GM12878 (cell line): ENCODE measurements around the gene CTIF. TPM values are rescaled to one million over a fixed set of nuclear protein-coding genes. Genes with fewer than 3 reads are reported as not detected.

Experiments used
- ATAC-seq: fragments of 200-7000 bp; cut with Tn5 transposase; 3 replicates; pipeline ENCODE4 v1.9.1; 2020; ENCODE audit warnings: mild to moderate bottlenecking, moderate library complexity
- BruUV-seq: library from RNA; stranded (reverse); fragments of 400-500 nt; replicated peaks from 2 replicates; lab custom pipeline; 2021; lab: Mats Ljungman, UMichigan
- CTCF ChIA-PET: fragments of 300-600 bp; sonication (Branson Sonifier 250); formaldehyde crosslinking; extraction: SDS; loops from one replicate; lab custom pipeline; 2021; ENCODE audit warnings: inconsistent platforms; lab: Yijun Ruan, JAX
- POLR2A ChIA-PET: fragments of 350-600 bp; formaldehyde crosslinking; extraction: SDS; loops from one replicate; lab custom pipeline; 2021; ENCODE audit warnings: inconsistent platforms; lab: Charles Lee
- RAD21 ChIA-PET: fragments of 300-600 bp; sonication (Branson Sonifier 250); formaldehyde crosslinking; loops from one replicate; lab custom pipeline; 2023; ENCODE audit warnings: antibody characterized with exemption; ENCODE audit not compliant: unreplicated experiment; lab: Charles Lee
- SMC1A ChIA-PET: fragments of 300-600 bp; sonication (Branson Sonifier 250); formaldehyde crosslinking; loops from one replicate; lab custom pipeline; 2023; ENCODE audit not compliant: unreplicated experiment, uncharacterized antibody; lab: Charles Lee
- DNase-seq: peaks from one replicate; pipeline ENCODE4 v3.0.0-alpha.2; 2011; ENCODE audit warnings: low read depth, low spot score
- FAIRE-seq: peaks from 3 replicates; lab custom pipeline; 2011; peaks lifted over from hg19 to GRCh38; lab: Jason Lieb, UNC
- H2AFZ ChIP-seq: 2 replicates; pipeline ENCODE4 v1.6.0; 2011; ENCODE audit warnings: low read depth, low read length, control low read depth; ENCODE audit not compliant: control insufficient read depth
- H3K27ac ChIP-seq: 2 replicates; pipeline ENCODE4 v1.5.1; 2011; ENCODE audit warnings: control low read depth; ENCODE audit not compliant: control insufficient read depth, insufficient read depth
- H3K27me3 ChIP-seq, 2 experiments: replicated peaks in 1 of 2; 2 replicates each; pipeline versions ENCODE4 v1.6.0 to v1.6.1; 2011; ENCODE audit warnings: low read length in 1 of 2; ENCODE audit not compliant: control insufficient read depth in 2 of 2, insufficient read depth in 2 of 2
- H3K36me3 ChIP-seq, 2 experiments: 2 replicates each; pipeline ENCODE4 v1.5.1; 2011; ENCODE audit warnings: low read length in 1 of 2; ENCODE audit not compliant: control insufficient read depth in 2 of 2, insufficient read depth in 2 of 2
- H3K4me1 ChIP-seq: 2 replicates; pipeline ENCODE4 v1.6.1; 2011; ENCODE audit warnings: mild to moderate bottlenecking, low read length, moderate library complexity, mixed read lengths; ENCODE audit not compliant: control insufficient read depth, insufficient read depth
- H3K4me2 ChIP-seq: 2 replicates; pipeline ENCODE4 v1.6.0; 2011; ENCODE audit warnings: control low read depth; ENCODE audit not compliant: control insufficient read depth, insufficient read depth
- H3K4me3 ChIP-seq: fragments of 200-600 bp; sonication (generic); 2 replicates; pipeline ENCODE4 v1.5.1; 2016
- H3K79me2 ChIP-seq: 2 replicates; pipeline ENCODE4 v1.6.0; 2011; ENCODE audit warnings: low read length; ENCODE audit not compliant: control insufficient read depth, insufficient read depth
- H3K9ac ChIP-seq: 2 replicates; pipeline ENCODE4 v1.8.0; 2011; ENCODE audit warnings: low read length, control low read depth, mixed read lengths; ENCODE audit not compliant: control insufficient read depth, insufficient read depth
- H3K9me3 ChIP-seq: replicated peaks from 3 replicates; pipeline ENCODE4 v1.5.1; 2011; ENCODE audit warnings: mild to moderate bottlenecking, low read length; ENCODE audit not compliant: control insufficient read depth, insufficient read depth
- H4K20me1 ChIP-seq: 2 replicates; pipeline ENCODE4 v1.6.0; 2011; ENCODE audit not compliant: control insufficient read depth, insufficient read depth
- FOXM1 ChIP-seq: IDR thresholded peaks from 2 replicates; pipeline ENCODE4 v1.6.1; 2012; ENCODE audit warnings: low read depth, mild to moderate bottlenecking, inconsistent platforms, low read length, moderate library complexity
- PAX8 ChIP-seq: fragments of 450-650 bp; IDR thresholded peaks from 2 replicates; pipeline ENCODE4 v1.6.1; 2017; ENCODE audit warnings: mild to moderate bottlenecking, moderate library complexity
- PML ChIP-seq: IDR thresholded peaks from 2 replicates; pipeline ENCODE4 v1.6.1; 2012; ENCODE audit warnings: low read length, inconsistent platforms
- POLR2AphosphoS2 ChIP-seq: IDR thresholded peaks from 2 replicates; pipeline ENCODE4 v1.6.1; 2011; ENCODE audit warnings: low read depth, mild to moderate bottlenecking, low read length, improper control_type of control experiment, moderate library complexity
- TARDBP ChIP-seq: IDR thresholded peaks from 2 replicates; pipeline ENCODE4 v1.6.1; 2016; ENCODE audit warnings: borderline replicate concordance
- ZNF217 ChIP-seq: fragments of 450-650 bp; IDR thresholded peaks from 2 replicates; pipeline ENCODE4 v1.6.1; 2017; ENCODE audit warnings: antibody characterized with exemption, mild to moderate bottlenecking
- ZNF274 ChIP-seq: IDR thresholded peaks from one replicate; pipeline ENCODE4 v1.8.0; 2011; ENCODE audit not compliant: insufficient read length, insufficient read depth
- WGBS: methylation state at CpG from one replicate; pipeline ENCODE4 v1.1.6; 2016; ENCODE audit warnings: low lambda C conversion rate; ENCODE audit not compliant: insufficient replicate concordance, insufficient coverage; ENCODE audit errors: missing lambda C conversion rate; 5-methylcytosine and 5-hydroxymethylcytosine counted together
- in situ Hi-C: fragments of 300-500 bp; cut with MboI; formaldehyde crosslinking; loops from 9 replicates; pipeline ENCODE4 v1.14.3; 2018; ENCODE audit warnings: mixed read lengths
- intact Hi-C: fragments of 100-400 bp; cut with micrococcal nuclease; formaldehyde crosslinking; loops from one replicate; pipeline ENCODE4 v1.14.2; 2022; ENCODE audit not compliant: unreplicated experiment
- polyA plus RNA-seq, 11 experiments: library from polyadenylated mRNA; depleted of rRNA in 4 of 11; unstranded in 6 of 11; stranded (reverse) in 5 of 11; fragments of >200 nt; fragmentation: Nextera tagmentation in 4 of 11; fragmentation: Illumina TruSeq in 1 of 11; extraction: Ambion mirVana in 4 of 11; extraction: Trizol in 1 of 11; gene quantifications; 1 replicate in 1 of 11; 2 replicates in 10 of 11; pipeline versions ENCODE4 v1.2.1 to v1.2.3, GENCODE V29; 2011 to 2016; ENCODE audit warnings: inconsistent platforms in 2 of 11, missing spikeins in 2 of 11, low read depth in 1 of 11
- total RNA-seq, 4 experiments: library from RNA; depleted of rRNA in 3 of 4; stranded (reverse); fragments of >200 nt in 3 of 4; fragmentation: Illumina TruSeq in 1 of 4; extraction: Trizol in 1 of 4; gene quantifications; 2 replicates each; pipeline versions ENCODE4 v1.2.1 to v1.2.3, GENCODE V29; 2013 to 2021
- TF ChIP-seq, protein P1 (sequence below): fragments of 450-650 bp; IDR thresholded peaks from 2 replicates; pipeline ENCODE4 v1.6.1; 2018; ENCODE audit warnings: borderline replicate concordance, mild to moderate bottlenecking; ENCODE audit not compliant: partially characterized antibody
- TF ChIP-seq, protein P2 (sequence below): IDR thresholded peaks from 2 replicates; pipeline ENCODE4 v1.6.1; 2011; ENCODE audit warnings: mild to moderate bottlenecking, low read depth, low read length, moderate library complexity; ENCODE audit not compliant: insufficient replicate concordance
- TF ChIP-seq, protein P3 (sequence below): IDR thresholded peaks from 2 replicates; pipeline ENCODE4 v1.6.1; 2012; ENCODE audit warnings: low read depth, low read length, improper control_type of control experiment
- TF ChIP-seq, protein P4 (sequence below): IDR thresholded peaks from 2 replicates; pipeline ENCODE4 v1.6.1; 2012; ENCODE audit warnings: low read depth, low read length, improper control_type of control experiment
- TF ChIP-seq, protein P5 (sequence below): fragments of 450-650 bp; IDR thresholded peaks from 2 replicates; pipeline ENCODE4 v1.6.1; 2017; ENCODE audit warnings: antibody characterized with exemption, mild to moderate bottlenecking, moderate library complexity

CTIF gene
- total and polyA plus RNA-seq, 10 of the 15 experiments (the other 5 are each of a cell fraction or from before 2014, with no cell fraction given) = 0.06 to 11.6 (median 2.5) TPM

DNA sequence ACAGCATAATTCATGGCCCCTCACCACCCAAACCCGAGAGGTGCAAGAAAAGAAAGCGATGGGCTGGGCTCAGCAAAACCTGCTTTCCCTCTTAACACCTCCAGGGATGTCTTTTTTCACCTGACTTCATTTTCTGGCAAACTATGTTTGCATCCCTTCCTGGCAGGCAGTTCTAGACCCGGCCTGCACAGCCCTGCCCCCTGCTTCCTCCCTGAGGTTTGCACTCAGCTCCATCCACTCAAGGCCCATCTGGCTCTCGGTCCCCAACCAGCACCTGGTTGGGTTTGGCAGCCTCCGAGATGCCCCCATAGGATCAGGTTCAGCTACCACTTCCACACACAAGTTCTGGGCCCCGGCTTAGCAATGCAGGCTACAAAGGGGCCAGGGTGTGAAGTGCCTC, 226.2 kb downstream of the CTIF start (continued):
- TF ChIP-seq, protein P1, sequence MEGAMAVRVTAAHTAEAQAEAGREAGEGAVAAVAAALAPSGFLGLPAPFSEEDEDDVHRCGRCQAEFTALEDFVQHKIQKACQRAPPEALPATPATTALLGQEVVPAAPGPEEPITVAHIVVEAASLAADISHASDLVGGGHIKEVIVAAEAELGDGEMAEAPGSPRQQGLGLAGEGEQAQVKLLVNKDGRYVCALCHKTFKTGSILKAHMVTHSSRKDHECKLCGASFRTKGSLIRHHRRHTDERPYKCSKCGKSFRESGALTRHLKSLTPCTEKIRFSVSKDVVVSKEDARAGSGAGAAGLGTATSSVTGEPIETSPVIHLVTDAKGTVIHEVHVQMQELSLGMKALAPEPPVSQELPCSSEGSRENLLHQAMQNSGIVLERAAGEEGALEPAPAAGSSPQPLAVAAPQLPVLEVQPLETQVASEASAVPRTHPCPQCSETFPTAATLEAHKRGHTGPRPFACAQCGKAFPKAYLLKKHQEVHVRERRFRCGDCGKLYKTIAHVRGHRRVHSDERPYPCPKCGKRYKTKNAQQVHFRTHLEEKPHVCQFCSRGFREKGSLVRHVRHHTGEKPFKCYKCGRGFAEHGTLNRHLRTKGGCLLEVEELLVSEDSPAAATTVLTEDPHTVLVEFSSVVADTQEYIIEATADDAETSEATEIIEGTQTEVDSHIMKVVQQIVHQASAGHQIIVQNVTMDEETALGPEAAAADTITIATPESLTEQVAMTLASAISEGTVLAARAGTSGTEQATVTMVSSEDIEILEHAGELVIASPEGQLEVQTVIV = no peak

DNA sequence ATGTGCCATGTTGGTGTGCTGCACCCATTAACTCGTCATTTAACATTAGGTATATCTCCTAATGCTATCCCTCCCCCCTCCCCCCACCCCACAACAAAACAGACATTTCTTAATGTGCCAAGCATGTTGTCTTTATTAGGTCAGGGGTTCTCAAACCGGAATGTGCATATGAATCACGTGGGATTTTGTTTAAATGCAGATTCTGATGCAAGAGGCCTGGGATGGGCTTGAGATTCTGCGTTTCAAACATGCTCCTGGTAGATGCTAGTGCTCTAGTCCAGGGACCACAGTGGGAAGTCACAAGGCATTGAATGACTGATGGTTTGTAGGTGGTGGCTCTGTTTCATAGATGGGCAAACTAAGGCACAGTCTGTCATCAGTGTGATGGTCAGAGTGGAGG, 227.2 kb downstream of the CTIF start:
- Histone ChIP-seq H4K20me1 (no peaks in the 10 kb centered on the region), H3K4me3 (no peak overlapping the region), H3K27me3 (no peaks in the 10 kb centered on the region), H3K4me2 (no peak overlapping the region), H2AFZ (no peak overlapping the region), H3K9ac (no peak overlapping the region), H3K36me3 (no peaks in the 10 kb centered on the region; a peak in 1 of 4 replicates), H3K27ac (no peak overlapping the region), H3K9me3 (no peaks in the 10 kb centered on the region), H3K79me2 (no peaks in the 10 kb centered on the region), H3K4me1 (peaks cover 7% of the 10 kb centered on the region; the same call in 1 of the 2 replicates)
- DNase-seq (no peak), ATAC-seq (no peak), FAIRE-seq (no peak)
- in situ Hi-C loops (no loop called here), intact Hi-C loops (no loop called here)
- ChIA-PET CTCF (no interaction called here), POLR2A (no interaction called here), SMC1A (no interaction called here), RAD21 (no interaction called here)
- no TSS peak for BruUV-seq
- 58% methylated on average over 4 of the region's 4 CpGs for WGBS
- TF ChIP-seq PML (no peak), FOXM1 (no peak), PAX8 (no peak), ZNF217 (no peak), ZNF274 (no peak), TARDBP (no peak), POLR2AphosphoS2 (no peak)
- TF ChIP-seq, protein P2, sequence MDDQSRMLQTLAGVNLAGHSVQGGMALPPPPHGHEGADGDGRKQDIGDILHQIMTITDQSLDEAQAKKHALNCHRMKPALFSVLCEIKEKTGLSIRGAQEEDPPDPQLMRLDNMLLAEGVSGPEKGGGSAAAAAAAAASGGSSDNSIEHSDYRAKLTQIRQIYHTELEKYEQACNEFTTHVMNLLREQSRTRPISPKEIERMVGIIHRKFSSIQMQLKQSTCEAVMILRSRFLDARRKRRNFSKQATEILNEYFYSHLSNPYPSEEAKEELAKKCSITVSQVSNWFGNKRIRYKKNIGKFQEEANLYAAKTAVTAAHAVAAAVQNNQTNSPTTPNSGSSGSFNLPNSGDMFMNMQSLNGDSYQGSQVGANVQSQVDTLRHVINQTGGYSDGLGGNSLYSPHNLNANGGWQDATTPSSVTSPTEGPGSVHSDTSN = no peak
- TF ChIP-seq, protein P3, sequence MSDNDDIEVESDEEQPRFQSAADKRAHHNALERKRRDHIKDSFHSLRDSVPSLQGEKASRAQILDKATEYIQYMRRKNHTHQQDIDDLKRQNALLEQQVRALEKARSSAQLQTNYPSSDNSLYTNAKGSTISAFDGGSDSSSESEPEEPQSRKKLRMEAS = no peak
- TF ChIP-seq, protein P4, sequence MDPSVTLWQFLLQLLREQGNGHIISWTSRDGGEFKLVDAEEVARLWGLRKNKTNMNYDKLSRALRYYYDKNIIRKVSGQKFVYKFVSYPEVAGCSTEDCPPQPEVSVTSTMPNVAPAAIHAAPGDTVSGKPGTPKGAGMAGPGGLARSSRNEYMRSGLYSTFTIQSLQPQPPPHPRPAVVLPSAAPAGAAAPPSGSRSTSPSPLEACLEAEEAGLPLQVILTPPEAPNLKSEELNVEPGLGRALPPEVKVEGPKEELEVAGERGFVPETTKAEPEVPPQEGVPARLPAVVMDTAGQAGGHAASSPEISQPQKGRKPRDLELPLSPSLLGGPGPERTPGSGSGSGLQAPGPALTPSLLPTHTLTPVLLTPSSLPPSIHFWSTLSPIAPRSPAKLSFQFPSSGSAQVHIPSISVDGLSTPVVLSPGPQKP = no peak
- TF ChIP-seq, protein P5, sequence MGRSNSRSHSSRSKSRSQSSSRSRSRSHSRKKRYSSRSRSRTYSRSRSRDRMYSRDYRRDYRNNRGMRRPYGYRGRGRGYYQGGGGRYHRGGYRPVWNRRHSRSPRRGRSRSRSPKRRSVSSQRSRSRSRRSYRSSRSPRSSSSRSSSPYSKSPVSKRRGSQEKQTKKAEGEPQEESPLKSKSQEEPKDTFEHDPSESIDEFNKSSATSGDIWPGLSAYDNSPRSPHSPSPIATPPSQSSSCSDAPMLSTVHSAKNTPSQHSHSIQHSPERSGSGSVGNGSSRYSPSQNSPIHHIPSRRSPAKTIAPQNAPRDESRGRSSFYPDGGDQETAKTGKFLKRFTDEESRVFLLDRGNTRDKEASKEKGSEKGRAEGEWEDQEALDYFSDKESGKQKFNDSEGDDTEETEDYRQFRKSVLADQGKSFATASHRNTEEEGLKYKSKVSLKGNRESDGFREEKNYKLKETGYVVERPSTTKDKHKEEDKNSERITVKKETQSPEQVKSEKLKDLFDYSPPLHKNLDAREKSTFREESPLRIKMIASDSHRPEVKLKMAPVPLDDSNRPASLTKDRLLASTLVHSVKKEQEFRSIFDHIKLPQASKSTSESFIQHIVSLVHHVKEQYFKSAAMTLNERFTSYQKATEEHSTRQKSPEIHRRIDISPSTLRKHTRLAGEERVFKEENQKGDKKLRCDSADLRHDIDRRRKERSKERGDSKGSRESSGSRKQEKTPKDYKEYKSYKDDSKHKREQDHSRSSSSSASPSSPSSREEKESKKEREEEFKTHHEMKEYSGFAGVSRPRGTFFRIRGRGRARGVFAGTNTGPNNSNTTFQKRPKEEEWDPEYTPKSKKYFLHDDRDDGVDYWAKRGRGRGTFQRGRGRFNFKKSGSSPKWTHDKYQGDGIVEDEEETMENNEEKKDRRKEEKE = no peak
